Keratinocyte (primary cell): Measurements from ENCODE around the gene GEMIN5. TPM values are rescaled to one million over a fixed set of nuclear protein-coding genes. Genes with fewer than 3 reads are reported as not detected.

Experiments used
- DNase-seq: peaks from one replicate; pipeline ENCODE4 v3.0.0-alpha.2; 2011; ENCODE audit warnings: low read depth, missing footprints, low spot score
- FAIRE-seq: peaks from 2 replicates; lab custom pipeline; 2011; peaks lifted over from hg19 to GRCh38; lab: Jason Lieb, UNC
- H2AFZ ChIP-seq: 2 replicates; pipeline ENCODE4 v1.6.0; 2012; ENCODE audit warnings: low read length, control low read depth, inconsistent platforms; ENCODE audit not compliant: control insufficient read depth
- H3K27ac ChIP-seq: 2 replicates; pipeline ENCODE4 v1.5.1; 2011; ENCODE audit warnings: low read length; ENCODE audit not compliant: control insufficient read depth, insufficient read depth
- H3K27me3 ChIP-seq: 3 replicates; pipeline ENCODE4 v1.6.0; 2011; ENCODE audit warnings: low read length; ENCODE audit not compliant: control insufficient read depth, insufficient read depth; ENCODE audit errors: extremely low read depth
- H3K36me3 ChIP-seq, 2 experiments: 2 replicates in 1 of 2; 3 replicates in 1 of 2; pipeline ENCODE4 v1.5.1; 2011; ENCODE audit warnings: low read length in 2 of 2, mild to moderate bottlenecking in 1 of 2; ENCODE audit not compliant: control insufficient read depth in 2 of 2, insufficient read depth in 2 of 2; ENCODE audit errors: extremely low read depth in 1 of 2
- H3K4me1 ChIP-seq: 3 replicates; pipeline ENCODE4 v1.5.1; 2011; ENCODE audit warnings: low read length; ENCODE audit not compliant: control insufficient read depth, insufficient read depth; ENCODE audit errors: extremely low read depth
- H3K4me2 ChIP-seq: 3 replicates; pipeline ENCODE4 v1.6.0; 2011; ENCODE audit warnings: low read depth, low read length; ENCODE audit not compliant: control insufficient read depth, insufficient read depth; ENCODE audit errors: extremely low read depth
- H3K4me3 ChIP-seq, 3 experiments: fragments of 200-600 bp in 1 of 3; sonication (generic) in 1 of 3; 2 replicates in 2 of 3; 3 replicates in 1 of 3; pipeline ENCODE4 v1.5.1; 2011 to 2016; ENCODE audit warnings: low read length in 3 of 3, mild to moderate bottlenecking in 3 of 3, control low read depth in 2 of 3, inconsistent platforms in 1 of 3, low read depth in 1 of 3, mixed read lengths in 1 of 3, mixed run types in 1 of 3, moderate library complexity in 1 of 3; ENCODE audit not compliant: control insufficient read depth in 2 of 3, insufficient read depth in 2 of 3; ENCODE audit errors: extremely low read depth in 1 of 3
- H3K79me2 ChIP-seq: 2 replicates; pipeline ENCODE4 v1.6.0; 2012; ENCODE audit warnings: low read length; ENCODE audit not compliant: control insufficient read depth, insufficient read depth
- H3K9ac ChIP-seq: 3 replicates; pipeline ENCODE4 v1.6.0; 2011; ENCODE audit warnings: low read length; ENCODE audit not compliant: control insufficient read depth, insufficient read depth; ENCODE audit errors: extremely low read depth
- H3K9me1 ChIP-seq: 3 replicates; pipeline ENCODE4 v1.6.0; 2011; ENCODE audit warnings: low read length; ENCODE audit not compliant: control insufficient read depth, insufficient read depth; ENCODE audit errors: extremely low read depth
- H3K9me3 ChIP-seq: 2 replicates; pipeline ENCODE4 v1.5.1; 2012; ENCODE audit warnings: low read depth, low read length; ENCODE audit not compliant: control insufficient read depth
- H4K20me1 ChIP-seq: 3 replicates; pipeline ENCODE4 v1.6.0; 2011; ENCODE audit warnings: low read length; ENCODE audit not compliant: control insufficient read depth, insufficient read depth; ENCODE audit errors: extremely low read depth
- EZH2 ChIP-seq: IDR thresholded peaks from one replicate; pipeline ENCODE4 v1.6.1; 2012; ENCODE audit warnings: inconsistent platforms, mild to moderate bottlenecking, low read length, moderate library complexity
- dilution Hi-C: fragments of 300-500 bp; cut with MboI; formaldehyde crosslinking; loops from one replicate; pipeline ENCODE4 v1.7.0; 2020; ENCODE audit warnings: low sequenced_read_pairs; ENCODE audit not compliant: extremely low pct_ligation_motif_present
- polyA plus RNA-seq, 5 experiments: library from polyadenylated mRNA; depleted of rRNA in 3 of 5; stranded (reverse) in 3 of 5; stranded (forward) in 1 of 5; unstranded in 1 of 5; fragments of >200 nt; gene quantifications; 1 replicate in 1 of 5; 2 replicates in 3 of 5; 3 replicates in 1 of 5; pipeline versions ENCODE4 v1.2.1 to v1.2.3, GENCODE V29; 2011 to 2012; ENCODE audit warnings: missing spikeins in 2 of 5, low read depth in 1 of 5, low replicate concordance in 1 of 5
- TF ChIP-seq, protein P1 (sequence below), 3 experiments: IDR thresholded peaks in 1 of 3; conservative IDR thresholded peaks in 1 of 3; optimal IDR thresholded peaks in 1 of 3; 2 replicates in 2 of 3; 3 replicates in 1 of 3; pipeline versions ENCODE3 to v1.5.1; 2011; ENCODE audit warnings: low read length in 3 of 3, mild to moderate bottlenecking in 3 of 3, moderate library complexity in 2 of 3, control low read depth in 1 of 3, inconsistent platforms in 1 of 3; ENCODE audit not compliant: insufficient read depth in 2 of 3; ENCODE audit errors: extremely low read depth in 1 of 3

GEMIN5 gene
- polyA plus RNA-seq, 1 donor (not counting 4 experiments of a cell fraction or from before 2014, with no cell fraction given) = 12.5 TPM

GRCh38 chr5:154970759-154971158 lies 32.7 kb upstream of the GEMIN5 start:
- Histone ChIP-seq H2AFZ (no peak overlapping the region), H4K20me1 (no peaks in the 10 kb centered on the region), H3K4me2 (no peak overlapping the region), H3K36me3 (peaks cover 0 to 4% of the 10 kb centered on the region in 2 experiments), H3K9me1 (no peaks in the 10 kb centered on the region), H3K27ac (no peak overlapping the region), H3K9me3 (no peaks in the 10 kb centered on the region), H3K79me2 (no peaks in the 10 kb centered on the region), H3K4me3 (no peak overlapping the region), H3K4me1 (no peaks in the 10 kb centered on the region), H3K9ac (no peak overlapping the region), H3K27me3 (no peaks in the 10 kb centered on the region)
- dilution Hi-C loops = no loop called here
- no peak for DNase-seq
- TF ChIP-seq, protein P1, sequence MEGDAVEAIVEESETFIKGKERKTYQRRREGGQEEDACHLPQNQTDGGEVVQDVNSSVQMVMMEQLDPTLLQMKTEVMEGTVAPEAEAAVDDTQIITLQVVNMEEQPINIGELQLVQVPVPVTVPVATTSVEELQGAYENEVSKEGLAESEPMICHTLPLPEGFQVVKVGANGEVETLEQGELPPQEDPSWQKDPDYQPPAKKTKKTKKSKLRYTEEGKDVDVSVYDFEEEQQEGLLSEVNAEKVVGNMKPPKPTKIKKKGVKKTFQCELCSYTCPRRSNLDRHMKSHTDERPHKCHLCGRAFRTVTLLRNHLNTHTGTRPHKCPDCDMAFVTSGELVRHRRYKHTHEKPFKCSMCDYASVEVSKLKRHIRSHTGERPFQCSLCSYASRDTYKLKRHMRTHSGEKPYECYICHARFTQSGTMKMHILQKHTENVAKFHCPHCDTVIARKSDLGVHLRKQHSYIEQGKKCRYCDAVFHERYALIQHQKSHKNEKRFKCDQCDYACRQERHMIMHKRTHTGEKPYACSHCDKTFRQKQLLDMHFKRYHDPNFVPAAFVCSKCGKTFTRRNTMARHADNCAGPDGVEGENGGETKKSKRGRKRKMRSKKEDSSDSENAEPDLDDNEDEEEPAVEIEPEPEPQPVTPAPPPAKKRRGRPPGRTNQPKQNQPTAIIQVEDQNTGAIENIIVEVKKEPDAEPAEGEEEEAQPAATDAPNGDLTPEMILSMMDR (optimal IDR thresholded peaks at IDR 0.05 in 1 of 3, IDR thresholded peaks at IDR 0.05 in 1 of 3, conservative IDR thresholded peaks at IDR 0.05 in 1 of 3; ENCODE audit: extremely low read depth in 1 of 3, insufficient read depth in 2 of 3, low read length in 3 of 3) = no peak
- TF ChIP-seq EZH2 = no peak
- no peak for FAIRE-seq

GRCh38 chr5:154968953-154969352 lies 30.9 kb upstream of the GEMIN5 start:
- TF ChIP-seq EZH2 = no peak
- TF ChIP-seq, protein P1 (optimal IDR thresholded peaks at IDR 0.05 in 1 of 3, IDR thresholded peaks at IDR 0.05 in 1 of 3, conservative IDR thresholded peaks at IDR 0.05 in 1 of 3; ENCODE audit: extremely low read depth in 1 of 3, insufficient read depth in 2 of 3, low read length in 3 of 3) = no peak
- H3K27ac ChIP-seq = no peak overlapping the region
- H3K9ac ChIP-seq = no peak overlapping the region
- H3K9me1 ChIP-seq = no peaks in the 10 kb centered on the region
- FAIRE-seq = no peak
- H3K9me3 ChIP-seq = no peaks in the 10 kb centered on the region
- no peak overlapping the region for H3K4me2 ChIP-seq
- H4K20me1 ChIP-seq = no peaks in the 10 kb centered on the region
- no peak overlapping the region for H2AFZ ChIP-seq
- no peak overlapping the region for H3K4me3 ChIP-seq
- peaks cover 0 to 6% of the 10 kb centered on the region in 2 experiments for H3K36me3 ChIP-seq
- dilution Hi-C loops = no loop called here
- H3K27me3 ChIP-seq = no peaks in the 10 kb centered on the region
- H3K79me2 ChIP-seq = no peaks in the 10 kb centered on the region
- DNase-seq = no peak
- no peaks in the 10 kb centered on the region for H3K4me1 ChIP-seq
